ENCODE measurements around the gene PCDH15. TPM values are rescaled to one million over a fixed set of nuclear protein-coding genes. Genes with fewer than 3 reads are reported as not detected.

Gene PCDH15
- total RNA-seq, 1 donor from 2014 or later = 26.3 TPM

DNA sequence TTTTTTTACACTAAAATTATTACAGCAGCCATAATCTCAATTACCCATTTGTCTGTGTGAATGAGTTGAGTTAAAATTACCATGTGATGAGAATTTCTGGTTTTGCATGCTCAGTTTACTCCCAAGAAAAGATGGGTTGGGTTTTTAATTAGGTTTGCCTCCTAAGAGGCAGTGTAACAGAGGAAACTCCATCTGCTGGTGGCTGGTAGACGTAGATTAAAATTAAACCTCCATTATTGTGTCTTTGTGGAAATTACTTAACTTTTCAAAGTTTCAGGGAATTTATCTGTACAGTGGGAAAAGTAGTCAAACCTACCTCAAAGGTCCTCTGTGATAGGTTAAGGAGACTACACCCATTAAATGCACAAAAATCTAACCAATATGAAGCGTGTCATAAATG, 954.2 kb downstream of the PCDH15 start:
- Mint-ChIP-seq H3K4me1 (peaks cover 22% of the 10 kb centered on the region), H3K4me3 (no peak overlapping the region), H3K27ac (no peak overlapping the region), H3K9me3 (peaks cover 19% of the 10 kb centered on the region), H3K36me3 (peaks cover 24% of the 10 kb centered on the region), H3K27me3 (ENCODE audit: low read depth) (no peaks in the 10 kb centered on the region)
- no peak for DNase-seq (ENCODE audit: low spot score in 2 of 2, unreplicated experiment in 2 of 2)
- TF ChIP-seq, protein P1, sequence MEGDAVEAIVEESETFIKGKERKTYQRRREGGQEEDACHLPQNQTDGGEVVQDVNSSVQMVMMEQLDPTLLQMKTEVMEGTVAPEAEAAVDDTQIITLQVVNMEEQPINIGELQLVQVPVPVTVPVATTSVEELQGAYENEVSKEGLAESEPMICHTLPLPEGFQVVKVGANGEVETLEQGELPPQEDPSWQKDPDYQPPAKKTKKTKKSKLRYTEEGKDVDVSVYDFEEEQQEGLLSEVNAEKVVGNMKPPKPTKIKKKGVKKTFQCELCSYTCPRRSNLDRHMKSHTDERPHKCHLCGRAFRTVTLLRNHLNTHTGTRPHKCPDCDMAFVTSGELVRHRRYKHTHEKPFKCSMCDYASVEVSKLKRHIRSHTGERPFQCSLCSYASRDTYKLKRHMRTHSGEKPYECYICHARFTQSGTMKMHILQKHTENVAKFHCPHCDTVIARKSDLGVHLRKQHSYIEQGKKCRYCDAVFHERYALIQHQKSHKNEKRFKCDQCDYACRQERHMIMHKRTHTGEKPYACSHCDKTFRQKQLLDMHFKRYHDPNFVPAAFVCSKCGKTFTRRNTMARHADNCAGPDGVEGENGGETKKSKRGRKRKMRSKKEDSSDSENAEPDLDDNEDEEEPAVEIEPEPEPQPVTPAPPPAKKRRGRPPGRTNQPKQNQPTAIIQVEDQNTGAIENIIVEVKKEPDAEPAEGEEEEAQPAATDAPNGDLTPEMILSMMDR (IDR thresholded peaks at IDR 0.05; ENCODE audit: unreplicated experiment) = no peak

DNA sequence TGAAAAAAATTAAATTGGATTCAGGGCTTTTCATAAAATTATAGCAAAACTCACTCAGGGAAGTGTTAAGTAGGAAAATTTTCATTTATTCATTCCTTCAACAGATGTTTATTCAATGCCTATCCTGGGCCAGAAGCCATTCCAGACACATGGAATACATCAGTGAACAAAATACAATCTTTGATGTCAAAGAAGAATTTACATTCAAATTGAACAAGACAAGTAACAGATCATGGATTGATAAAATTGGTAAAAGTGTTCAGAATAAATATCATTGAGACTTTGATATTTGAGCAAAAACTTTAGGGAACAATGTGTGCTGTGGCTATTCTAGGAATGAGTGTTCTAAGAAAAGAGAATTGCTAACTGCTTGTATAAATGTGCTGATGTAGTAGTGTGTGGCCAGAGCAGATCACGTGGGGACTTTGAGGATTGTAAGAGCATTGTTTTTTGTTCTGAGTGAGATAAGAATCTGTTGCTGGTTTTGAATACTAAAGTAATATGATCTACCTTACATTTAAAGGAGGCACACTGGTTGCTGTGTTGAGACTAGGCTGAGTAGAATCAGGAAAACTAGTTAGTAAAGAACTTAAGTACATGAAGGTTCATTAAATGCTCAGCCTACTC, 957.2 kb downstream of the PCDH15 start:
- TF ChIP-seq, protein P1 (IDR thresholded peaks at IDR 0.05; ENCODE audit: unreplicated experiment) = no peak
- H3K27ac Mint-ChIP-seq = peak overlapping the region; percentile 84
- H3K4me1 Mint-ChIP-seq = peaks cover 38% of the 10 kb centered on the region
- peaks cover 24% of the 10 kb centered on the region for H3K36me3 Mint-ChIP-seq
- DNase-seq (ENCODE audit: low spot score in 2 of 2, unreplicated experiment in 2 of 2) = no peak
- peaks cover 19% of the 10 kb centered on the region for H3K9me3 Mint-ChIP-seq
- no peak overlapping the region for H3K4me3 Mint-ChIP-seq
- H3K27me3 Mint-ChIP-seq (ENCODE audit: low read depth) = no peaks in the 10 kb centered on the region

DNA sequence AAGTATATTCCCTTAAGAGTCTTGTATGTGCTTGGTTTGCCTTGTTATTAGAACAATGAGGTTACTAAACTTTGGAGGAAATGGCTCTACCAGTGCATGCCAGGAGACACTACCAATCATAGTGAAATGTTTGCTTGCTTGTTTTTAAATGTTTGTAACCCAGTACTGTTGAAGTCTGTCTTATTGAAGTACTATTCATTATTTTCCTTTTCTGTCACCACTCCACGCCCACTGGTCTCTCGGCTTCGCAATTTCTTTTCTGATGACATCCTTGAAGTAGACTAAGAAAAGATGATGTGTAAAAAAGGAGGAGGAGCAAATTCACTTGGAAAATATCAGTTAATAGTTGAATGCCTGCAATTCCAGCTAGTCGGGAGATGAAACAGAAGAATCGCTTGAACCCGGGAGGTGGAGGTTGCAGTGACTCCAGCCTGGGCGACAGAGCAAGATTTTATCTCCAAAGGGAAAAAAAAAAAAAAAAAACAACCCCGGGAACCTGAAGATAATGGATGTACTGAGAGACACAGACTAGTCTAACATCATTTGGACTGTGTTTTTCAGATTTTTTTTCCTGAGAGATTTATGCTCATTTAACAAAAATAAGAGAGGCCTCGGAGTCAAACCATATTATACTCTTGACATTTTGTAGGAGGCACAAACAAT, 959.4 kb downstream of the PCDH15 start:
- Mint-ChIP-seq H3K27me3 (ENCODE audit: low read depth) (no peaks in the 10 kb centered on the region), H3K36me3 (peaks cover 17% of the 10 kb centered on the region), H3K27ac (peak overlapping the region; percentile 80), H3K4me1 (peaks cover 47% of the 10 kb centered on the region), H3K9me3 (peaks cover 19% of the 10 kb centered on the region), H3K4me3 (peak overlapping the region; percentile 5)
- TF ChIP-seq, protein P1 (IDR thresholded peaks at IDR 0.05; ENCODE audit: unreplicated experiment) = no peak
- no peak for DNase-seq (ENCODE audit: low spot score in 2 of 2, unreplicated experiment in 2 of 2)

DNA sequence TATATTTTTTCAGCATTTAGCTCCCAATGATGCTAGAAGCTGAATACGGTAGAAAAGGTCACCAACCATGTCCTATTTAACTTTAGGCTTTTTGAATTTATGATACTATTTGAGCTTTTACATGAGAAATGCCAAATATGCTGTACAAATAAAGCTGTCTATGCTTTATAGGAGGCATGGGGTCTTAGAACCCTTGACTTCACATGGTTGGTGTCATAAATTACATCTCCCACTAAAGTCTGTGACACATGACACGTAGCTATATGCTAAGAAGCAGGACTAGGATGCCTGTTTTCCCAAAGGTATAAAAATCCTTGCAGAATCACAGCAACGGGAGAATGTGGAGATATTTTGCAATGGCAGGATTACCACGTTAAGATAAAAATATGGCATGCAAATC, 960.4 kb downstream of the PCDH15 start:
- DNase-seq (ENCODE audit: low spot score in 2 of 2, unreplicated experiment in 2 of 2) = no peak
- no peak overlapping the region for H3K4me3 Mint-ChIP-seq
- peaks cover 53% of the 10 kb centered on the region for H3K4me1 Mint-ChIP-seq
- TF ChIP-seq, protein P1 (IDR thresholded peaks at IDR 0.05; ENCODE audit: unreplicated experiment) = no peak
- peaks cover 17% of the 10 kb centered on the region for H3K36me3 Mint-ChIP-seq
- no peaks in the 10 kb centered on the region for H3K27me3 Mint-ChIP-seq (ENCODE audit: low read depth)
- H3K9me3 Mint-ChIP-seq = peaks cover 19% of the 10 kb centered on the region
- H3K27ac Mint-ChIP-seq = peak overlapping the region; percentile 30

DNA sequence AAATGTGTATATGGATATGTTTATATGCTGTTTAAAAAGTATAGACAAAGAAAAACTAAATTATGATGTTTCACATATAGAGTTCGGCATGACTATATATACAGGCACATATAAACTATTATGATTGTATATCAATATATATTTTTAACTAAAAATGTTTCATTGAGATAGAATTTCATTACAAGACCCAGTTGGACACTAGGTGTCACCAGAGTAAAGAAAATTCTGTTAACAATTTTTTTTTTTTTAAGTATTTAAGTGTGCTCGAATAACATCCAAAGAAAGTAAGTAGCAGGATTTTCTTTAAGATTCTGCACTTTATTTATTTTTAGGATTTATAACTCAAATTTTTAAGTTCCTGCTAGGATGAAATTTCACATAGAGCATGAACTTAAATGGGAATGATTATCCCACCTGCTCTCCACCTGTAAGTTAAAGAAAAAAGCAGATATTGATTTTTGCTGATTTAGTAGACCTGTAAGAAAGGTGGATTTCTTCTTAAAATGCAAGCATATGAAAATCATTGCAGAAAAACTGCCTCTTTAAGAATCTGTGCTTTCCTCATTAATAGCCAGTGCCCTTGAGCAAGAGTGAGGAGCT, 961.5 kb downstream of the PCDH15 start:
- Mint-ChIP-seq H3K27me3 (ENCODE audit: low read depth) (no peaks in the 10 kb centered on the region), H3K4me1 (peaks cover 53% of the 10 kb centered on the region), H3K4me3 (no peak overlapping the region), H3K27ac (peak overlapping the region; percentile 86), H3K36me3 (peaks cover 7% of the 10 kb centered on the region), H3K9me3 (peaks cover 8% of the 10 kb centered on the region)
- TF ChIP-seq, protein P1 (IDR thresholded peaks at IDR 0.05; ENCODE audit: unreplicated experiment) = peak; percentile 65
- no peak for DNase-seq (ENCODE audit: low spot score in 2 of 2, unreplicated experiment in 2 of 2)
